HG03175 (cell line): ENCODE results near the gene SLU7.

ENCODE experiments used
- ATAC-seq: cut with Tn5 transposase; IDR thresholded peaks from one replicate; pipeline ENCODE4 v1.9.1; 2021; ENCODE audit warnings: mild to moderate bottlenecking, moderate library complexity; ENCODE audit not compliant: unreplicated experiment

The SLU7 gene

DNA sequence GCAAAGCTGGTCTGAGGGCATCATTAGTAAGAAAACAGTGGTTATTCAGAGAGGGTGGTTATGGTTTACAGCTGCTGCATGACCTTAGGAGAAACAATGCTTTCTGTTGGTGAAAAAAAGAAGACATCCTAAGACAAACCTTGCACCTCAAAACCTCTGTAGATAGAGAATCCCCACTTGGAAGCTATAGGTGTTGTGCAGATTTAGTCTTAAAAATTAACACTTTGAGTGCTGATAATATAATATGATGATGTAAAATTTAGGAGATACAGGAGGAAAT, 1.4 kb upstream of the SLU7 start:
- no peak for ATAC-seq

GRCh38 chr5:160419458-160420330, 813 bp upstream of the SLU7 start:
- no peak for ATAC-seq

GRCh38 chr5:160399402-160400353, 19.2 kb downstream of the SLU7 start, which contains the start of gene FAM200C:
Gene FAM200C, minus strand, starts transcription at chr5:160400054. Its CDS starts 4,564 bp downstream, at chr5:160395490.
- ATAC-seq = peak; percentile 81

DNA sequence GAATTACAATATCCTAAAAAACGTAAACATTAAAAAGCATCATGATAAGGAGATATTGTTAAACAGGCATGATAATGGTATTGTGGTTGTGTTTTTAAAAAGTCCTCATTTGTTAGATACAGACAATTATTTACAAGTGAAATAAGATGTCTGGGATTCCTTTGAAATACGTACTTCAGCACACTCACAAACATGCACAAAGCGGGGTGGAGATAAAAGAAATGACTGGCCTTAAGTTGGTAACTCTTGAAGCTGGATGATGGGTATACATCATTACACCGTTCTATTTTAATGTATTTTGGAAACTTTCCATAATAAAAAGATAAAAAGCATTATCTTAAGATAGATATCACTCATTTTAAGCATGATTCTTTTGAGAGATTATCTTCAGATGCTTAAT, 20.1 kb downstream of the SLU7 start:
- no peak for ATAC-seq

DNA sequence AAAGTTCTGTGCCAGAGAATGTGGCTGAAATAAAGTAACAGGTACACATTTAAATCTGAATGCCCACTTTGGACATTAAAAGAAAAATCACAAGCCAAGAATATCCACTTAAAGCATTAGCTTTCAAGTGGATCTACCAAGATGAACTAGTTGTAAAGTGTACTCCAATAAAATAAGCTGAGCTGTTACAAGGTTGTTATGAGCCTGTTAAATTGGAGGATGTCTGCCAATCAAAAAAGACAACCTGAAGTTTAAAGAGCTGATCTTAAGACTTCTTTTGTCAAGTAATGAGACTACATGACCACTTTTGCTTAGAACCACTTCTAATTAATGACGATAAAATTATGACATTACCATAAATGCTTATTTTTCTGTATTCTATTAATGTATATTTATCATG, 21.4 kb downstream of the SLU7 start:
- no peak for ATAC-seq

DNA sequence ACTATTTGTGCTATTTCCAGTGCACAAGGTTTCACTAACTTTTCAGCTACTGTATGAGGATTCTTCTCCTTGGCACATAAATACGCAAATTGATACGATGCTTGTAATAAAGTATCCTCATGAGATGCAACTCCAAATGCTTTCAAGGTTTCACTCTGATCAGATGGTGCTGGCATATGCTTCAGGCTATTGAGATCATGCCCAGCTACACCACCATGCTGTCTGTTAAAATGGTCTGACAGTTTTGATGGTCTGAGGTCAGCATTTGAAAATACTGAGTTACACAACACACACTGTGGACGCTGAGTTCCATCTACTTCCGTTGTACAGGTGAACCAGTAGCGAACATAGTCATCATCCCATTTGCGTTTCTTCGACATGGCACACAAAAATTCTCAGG, 23.8 kb downstream of the SLU7 start:
- ATAC-seq = no peak

DNA sequence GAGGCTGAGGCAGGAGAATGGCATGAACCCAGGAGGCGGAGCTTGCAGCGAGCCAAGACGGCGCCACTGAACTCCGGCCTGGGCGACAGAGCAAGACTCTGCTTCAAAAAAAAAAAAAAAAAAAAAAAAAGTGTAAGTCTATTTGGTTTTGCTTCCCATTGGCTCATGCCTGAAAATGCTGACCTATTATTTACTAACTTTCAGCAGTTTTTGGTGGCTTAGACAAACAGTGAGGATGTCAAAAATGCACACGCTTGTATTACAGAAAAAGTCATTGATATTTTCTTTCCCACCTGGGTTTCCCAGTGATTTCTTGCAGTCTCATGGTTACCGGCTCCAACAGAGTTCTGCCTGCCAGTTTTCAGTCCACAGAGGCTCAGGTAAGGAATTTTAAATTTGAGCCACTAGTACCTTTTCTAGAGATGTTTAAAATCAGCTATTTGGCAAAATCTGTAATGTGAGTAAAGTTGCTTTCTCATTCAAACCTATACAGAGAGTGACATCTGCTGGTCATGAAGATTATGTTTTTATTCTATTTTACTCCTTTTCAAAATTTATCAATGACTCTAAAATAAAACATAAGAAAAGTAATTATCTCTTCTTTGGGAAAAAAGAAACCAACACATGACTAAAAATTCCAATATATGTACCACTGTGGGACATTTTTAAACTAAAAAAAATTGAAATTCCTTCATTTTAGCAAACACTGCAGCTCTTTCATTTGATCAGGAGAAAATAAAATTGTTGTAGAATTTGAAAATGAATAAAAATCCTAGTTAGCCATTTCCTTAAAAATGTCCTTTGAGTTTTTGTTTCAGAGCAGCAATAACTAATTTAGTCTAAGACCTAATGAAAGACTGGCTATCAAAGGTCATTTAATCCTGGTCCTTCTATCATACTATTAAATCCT, 27.8 kb downstream of the SLU7 start:
- no peak for ATAC-seq

- ATAC-seq = no peak
Observed at GRCh38 chr5:160387445-160387844, 31.4 kb downstream of the SLU7 start.

- no peak for ATAC-seq
Observed at GRCh38 chr5:160385496-160385895, 33.4 kb downstream of the SLU7 start.

- ATAC-seq = no peak
Observed at GRCh38 chr5:160384681-160385080, 34.2 kb downstream of the SLU7 start.

GRCh38 chr5:160382346-160382745, 36.5 kb downstream of the SLU7 start:
- ATAC-seq = no peak

GRCh38 chr5:160380041-160380440, 38.8 kb downstream of the SLU7 start:
- no peak for ATAC-seq

DNA sequence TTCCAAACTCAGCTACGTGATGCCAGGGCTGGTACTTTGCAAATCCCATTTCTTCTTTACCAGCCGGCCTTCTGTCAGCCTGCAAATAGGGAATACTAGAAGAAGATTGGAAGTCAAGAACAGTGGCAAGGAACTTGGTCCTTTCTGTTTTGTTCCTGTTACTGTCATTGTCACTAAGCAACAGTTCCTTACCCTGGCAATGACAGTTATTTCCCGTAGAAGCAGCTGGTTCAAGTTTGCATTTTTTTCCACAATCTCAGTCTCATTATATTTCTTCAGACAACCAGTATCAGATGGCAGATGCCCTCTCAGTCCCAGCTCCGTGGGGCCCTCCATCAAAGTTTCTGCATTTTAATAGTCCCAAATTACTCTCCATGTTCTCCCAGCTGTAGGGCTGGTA, 39.4 kb downstream of the SLU7 start:
- ATAC-seq = no peak

DNA sequence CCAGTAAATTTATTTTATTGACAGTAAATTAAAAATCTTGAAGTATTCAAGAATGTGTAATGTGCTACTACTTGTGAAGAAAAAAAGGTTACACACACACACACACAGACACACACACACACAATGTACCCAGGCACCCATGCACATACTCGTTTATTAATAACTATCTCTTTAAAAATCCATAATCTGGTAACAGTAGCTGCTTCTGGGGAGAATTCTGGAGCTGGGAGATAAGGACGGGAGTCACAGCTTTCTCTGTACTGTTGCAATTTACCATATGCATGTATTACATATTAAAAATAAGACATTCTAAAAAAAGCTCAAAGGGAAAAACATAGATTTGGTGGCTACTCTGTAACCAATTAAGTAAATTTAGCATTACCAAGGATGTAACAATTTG, 40.6 kb downstream of the SLU7 start:
- ATAC-seq = no peak

DNA sequence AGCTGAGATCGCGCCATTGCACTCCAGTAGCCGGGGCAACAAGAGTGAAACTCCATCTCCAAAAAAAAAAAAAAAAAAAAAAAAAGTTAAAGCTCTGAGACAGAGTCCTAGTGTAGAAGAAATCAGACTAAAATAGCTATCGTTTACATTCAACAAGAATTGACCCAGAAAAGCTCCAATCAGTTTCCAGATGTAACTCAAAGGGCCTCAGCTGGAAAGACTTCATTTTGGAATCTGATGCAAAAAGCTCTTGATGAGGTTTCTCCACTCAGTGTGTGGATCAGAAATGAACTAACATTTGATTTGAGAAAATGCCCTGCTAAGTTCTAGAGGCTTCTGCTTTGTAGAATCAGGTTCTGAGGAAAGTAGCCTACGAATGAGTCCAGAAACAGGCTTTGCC, 41.2 kb downstream of the SLU7 start:
- ATAC-seq = no peak

DNA sequence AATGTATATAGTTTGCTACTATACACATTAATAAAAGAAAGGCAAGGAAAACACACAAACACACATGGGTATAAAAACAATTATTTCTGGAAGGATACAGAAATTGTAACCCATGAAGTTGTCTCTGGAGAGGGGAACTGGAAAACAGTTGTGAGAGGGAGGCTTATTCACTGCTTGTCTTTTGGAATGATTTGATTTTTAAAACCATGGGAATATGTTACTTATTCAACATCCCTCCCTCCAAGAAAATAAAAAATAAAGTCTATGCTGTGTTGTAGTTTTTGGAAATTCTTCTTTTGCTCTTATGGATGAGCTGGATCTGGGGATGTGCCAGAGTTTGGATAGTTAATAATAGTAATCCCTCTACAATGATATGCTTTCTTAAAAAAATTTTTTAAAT, 42.5 kb downstream of the SLU7 start:
- no peak for ATAC-seq

DNA sequence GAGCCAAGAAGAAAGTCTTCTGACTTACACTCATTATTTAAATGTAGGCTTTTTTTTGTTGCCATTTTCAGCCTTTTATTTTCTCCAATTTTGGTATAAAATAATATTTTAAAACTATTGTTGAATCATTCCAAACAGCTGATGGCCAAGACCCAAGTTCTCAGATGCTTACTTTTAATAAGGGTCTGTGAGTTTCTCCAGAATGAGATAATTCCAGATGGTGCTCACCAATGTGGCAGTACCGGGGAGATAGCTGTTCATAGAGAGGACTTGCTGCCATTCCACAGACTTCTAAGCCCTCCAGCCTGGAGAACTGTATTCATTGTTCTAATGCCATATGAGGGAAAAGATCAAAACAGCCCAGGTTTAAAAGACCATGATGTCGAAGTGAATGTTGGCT, 43.2 kb downstream of the SLU7 start:
- ATAC-seq = no peak

GRCh38 chr5:160375166-160375565, 43.7 kb downstream of the SLU7 start:
- no peak for ATAC-seq

DNA sequence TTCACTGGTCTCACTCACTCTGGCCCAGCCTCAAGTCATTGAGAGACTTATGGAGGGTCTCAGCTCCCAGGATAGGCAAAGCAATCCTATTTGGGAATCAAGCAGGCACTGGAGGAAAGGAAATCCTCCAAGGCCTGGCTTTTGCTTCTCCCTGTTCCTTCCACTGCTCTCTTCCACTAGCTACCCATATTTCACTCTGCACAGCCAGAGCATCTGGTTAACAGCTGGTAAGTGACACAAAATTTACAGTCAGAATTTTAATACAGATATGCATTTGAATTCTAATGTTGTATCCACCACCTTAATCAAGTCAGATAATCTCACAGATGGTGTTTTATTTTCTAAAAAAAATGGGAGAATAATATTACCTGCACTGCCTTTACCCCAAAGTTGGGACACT, 47.6 kb downstream of the SLU7 start:
- ATAC-seq = no peak

DNA sequence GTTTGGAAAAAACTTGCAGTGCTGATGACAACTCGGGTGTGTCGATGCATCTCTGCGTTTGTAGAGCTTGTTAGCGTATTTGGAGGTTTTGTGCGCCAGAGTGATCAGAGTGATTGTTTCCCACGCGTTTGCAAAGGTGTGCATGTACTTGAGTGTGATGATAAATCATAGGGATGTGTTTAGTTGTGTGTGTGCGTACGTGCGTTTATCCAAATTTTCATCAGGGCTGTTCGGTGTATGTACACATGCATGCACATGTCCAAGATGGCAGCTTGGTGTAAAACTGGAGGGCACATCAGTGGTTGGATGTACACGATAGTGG, 48.2 kb downstream of the SLU7 start:
- no peak for ATAC-seq
